GM20431 (cell line): ENCODE measurements around the gene NACC2.
"Not testable (repeated sequence)": the region's sequence is repeated elsewhere in the genome, so short reads cannot be mapped to it uniquely, and the experiment has no call there.

ENCODE experiments used
- in situ Hi-C: fragments of 300-500 bp; cut with MseI, MboI; formaldehyde crosslinking; loops from one replicate; pipeline ENCODE4 v1.15.0; 2020; ENCODE audit warnings: low sequenced_read_pairs; ENCODE audit not compliant: unreplicated experiment

Gene NACC2

DNA sequence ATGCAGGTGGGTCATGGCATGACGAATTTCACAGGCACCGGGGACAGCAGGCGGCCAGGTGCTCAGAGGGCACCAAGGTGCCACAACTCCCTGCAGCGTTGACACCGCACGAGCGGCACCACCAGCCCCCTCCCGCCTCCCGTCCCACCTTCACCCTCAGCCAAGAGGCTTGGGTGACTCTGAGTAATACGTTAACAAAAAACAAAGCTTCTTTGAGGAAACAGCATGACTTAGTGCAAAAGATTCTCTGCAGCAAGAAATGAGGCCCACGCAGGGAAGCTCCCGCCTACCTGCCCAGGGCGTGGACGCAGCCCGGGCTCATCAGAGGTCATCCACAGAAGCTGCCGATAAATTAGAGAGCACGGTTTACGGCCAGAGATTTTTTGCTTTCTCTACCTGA is 19.5 kb upstream of the NACC2 start:
- in situ Hi-C loops, result no loop called here

DNA sequence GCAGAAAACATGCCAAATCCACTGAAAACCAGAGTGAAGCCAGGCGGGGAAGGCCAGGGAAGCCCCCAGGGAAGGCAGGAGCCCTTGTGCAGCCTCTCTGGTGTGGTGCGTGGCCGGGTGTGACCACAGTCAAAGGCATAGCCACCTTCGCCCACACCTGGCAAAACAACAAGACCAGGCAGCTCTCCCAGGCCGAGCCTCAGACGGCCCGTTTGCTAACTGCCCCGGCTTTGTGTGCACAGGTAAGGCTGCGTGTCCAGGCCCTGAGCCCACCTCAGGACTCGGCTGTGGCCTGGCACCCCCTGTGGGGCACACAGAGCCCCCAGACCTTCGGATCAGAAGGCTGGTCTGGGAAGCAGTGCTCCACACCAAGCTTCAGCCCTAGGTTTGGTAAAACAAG is 17.5 kb upstream of the NACC2 start:
- in situ Hi-C loops, result no loop called here

DNA sequence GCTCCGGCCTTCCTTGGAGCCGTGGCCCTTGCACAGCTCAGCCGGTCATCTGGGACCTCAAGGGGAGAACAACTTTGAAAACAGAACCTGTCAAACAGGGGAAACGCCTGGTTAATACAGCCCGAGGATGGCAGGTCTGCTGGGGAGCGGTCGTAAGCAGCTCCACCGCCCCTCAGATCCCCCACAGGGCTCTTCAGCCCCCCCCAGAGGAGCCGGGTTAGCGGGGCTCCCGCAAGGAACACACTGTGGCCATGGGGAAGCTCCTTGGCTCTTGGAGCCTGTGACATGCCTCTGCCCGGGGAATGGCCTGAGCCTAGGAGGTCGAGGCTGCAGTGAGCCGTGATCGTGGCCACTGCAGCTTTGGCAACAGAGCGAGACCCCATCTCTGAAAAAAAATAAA is 16.8 kb upstream of the NACC2 start:
- in situ Hi-C loops, result no loop called here

DNA sequence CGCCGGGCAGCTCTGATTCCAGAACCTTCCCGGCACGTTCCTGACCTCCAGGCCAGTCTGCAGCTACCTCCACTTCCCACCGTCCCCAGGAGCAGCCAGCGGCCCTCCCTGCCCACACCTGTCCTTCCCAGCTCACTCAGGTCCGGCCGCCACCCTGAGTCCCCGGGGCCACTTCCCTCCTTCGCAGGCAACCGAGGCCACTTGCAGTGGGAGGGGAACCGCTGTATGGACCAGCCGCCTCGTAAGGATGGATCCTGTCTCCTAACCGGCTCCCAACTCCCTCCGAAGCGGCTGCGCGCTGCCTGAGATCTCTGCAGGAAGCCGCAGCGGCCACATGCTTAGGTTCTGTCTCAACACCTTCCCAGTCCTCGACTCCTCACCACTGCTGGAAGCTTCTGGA is 16.1 kb upstream of the NACC2 start:
- in situ Hi-C loops, result no loop called here

DNA sequence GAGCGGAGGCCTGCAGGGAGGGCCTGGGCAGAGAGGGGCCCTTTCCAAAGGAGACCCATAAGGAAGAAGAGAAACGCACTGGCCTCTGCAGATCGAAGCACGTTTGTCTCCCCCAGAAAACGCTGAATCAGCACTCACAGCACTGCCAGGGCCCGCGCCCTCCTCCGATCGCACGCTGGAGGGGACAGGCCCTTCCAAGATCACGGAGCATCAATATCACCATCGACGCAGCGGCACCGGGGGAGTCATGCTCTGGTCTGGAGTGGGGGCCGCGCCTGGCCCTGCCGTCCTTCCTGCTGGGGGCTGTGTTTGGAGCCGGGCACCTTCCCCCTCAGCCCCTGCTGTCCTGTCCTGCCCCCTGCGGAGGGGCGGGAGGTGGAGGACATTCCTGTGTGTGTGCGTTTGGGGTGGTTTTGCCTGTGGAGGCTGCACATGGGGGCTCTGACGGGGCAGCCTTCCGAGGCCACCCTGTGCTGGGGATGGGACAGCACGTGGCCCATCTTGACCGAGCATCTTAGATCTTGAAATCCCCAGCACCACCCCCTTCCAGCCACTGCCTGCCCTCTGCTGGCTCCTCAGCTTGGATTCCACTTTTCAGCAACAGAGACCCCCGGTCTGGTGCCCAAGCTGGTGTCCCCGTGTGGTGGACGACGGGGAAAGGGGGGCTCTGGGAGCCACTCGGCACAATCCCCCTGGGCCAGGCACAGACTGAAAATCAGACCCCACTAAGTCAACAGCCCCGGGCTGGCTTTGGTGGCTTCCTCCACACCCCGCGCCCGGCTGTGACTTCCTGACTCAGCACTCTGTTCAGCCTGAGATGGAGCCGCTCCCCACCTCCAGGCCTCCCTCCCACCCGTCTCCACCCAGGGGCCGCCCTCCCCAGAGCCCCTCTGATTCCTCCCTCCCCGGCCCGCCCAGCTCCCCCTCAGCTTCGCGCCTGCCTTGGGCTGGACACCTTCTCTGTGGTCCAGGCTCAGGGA is 15.3 kb upstream of the NACC2 start:
- in situ Hi-C loops, result no loop called here

DNA sequence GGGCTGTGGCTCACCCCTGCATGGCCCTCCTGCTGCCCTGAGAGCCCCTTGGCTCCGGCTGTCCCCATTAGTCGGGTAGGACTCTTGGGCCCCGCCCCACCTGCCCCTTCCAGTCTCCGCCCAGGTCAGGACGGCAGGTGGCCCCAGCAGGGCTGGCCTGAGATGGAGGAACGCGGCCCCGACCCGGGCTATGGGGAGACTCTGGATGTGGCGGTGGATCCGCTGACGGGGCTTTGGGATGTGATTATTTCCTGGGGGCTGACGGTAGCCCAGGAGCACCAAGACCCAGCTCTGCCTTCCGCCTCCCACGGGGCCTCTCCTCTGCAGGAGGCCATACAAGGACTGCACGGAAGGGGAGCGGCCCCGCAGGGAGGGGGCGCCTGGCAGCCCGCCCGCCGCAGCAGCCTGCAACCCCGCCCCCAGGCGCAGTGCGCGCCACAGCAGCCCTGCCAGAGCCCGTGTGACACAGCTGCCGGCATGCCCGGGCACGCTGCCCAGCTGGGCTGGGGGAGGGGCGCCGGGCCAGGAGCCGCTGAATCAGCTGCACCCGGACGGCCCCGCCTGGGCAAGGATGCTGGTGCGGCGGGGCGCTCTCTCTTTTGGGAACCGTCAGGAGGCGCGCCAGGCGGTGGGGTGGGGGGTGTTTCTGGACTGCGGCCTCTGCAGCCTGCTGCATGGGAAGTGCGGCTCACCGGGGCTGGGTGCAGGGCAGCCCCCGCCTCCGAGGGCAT is 14.4 kb upstream of the NACC2 start:
- in situ Hi-C loops, result no loop called here

DNA sequence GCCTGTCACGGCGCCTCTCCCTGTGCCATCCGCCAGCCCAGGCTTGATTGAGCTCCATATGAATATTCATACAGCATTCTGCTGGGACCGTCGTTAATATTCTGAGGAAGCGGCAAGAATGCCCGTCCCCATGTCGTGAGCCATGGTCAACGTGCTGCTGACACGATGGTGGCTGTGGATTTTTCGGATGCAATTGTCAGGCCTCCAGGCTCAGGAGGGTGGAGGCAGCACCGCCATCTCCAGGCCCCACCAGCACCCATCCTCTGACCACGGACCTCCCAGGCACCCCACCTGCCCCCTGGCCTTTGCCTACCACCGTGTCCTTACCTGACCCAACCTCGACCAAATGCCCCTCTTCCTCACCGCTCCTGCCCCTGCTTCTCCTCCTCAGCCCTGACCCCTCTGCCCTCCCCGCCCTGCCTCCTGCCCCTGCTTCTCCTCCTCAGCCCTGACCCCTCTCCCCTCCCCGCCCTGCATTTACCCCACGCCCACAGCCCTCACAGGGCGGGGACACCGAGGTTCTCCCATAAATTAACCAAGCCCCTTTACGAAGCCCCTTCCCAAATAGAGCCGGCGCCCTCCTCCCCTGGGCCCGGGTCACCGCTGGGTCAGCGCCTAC is 13.7 kb upstream of the NACC2 start:
- in situ Hi-C loops, result no loop called here

DNA sequence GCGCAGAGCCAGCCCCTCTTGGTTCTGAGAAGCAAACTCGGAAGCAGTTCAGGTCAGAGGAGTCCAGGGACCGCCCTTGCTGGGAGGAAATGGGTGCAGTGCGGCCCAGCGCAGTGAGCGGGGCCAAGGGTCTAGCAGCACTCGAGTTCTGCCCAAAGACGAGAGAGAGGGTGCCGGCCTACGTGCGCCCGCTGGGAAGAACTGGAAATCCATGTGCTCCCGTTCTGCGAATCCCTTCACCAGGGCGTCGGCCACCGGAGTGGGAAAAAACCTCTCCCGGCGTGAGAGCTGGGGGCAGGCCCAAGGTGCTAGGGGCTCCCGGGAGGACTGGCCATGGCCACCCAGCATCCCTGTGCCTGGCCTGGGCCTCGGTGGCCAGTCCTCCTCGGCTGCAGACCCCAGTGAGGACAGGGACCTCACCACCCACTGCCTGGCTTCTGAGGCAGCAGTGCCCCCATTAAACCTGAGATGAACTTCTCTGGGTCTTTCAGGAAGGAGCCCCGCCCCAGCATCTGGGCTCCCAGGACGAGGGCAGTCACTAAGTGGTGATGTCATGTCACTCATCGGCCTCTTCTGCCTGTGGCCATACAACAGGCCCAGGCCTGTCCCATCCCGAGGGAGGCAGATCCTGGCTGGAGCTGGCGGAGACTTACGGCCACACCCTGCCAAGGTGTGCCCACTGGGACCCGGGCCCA is 13.0 kb upstream of the NACC2 start:
- in situ Hi-C loops, result no loop called here

DNA sequence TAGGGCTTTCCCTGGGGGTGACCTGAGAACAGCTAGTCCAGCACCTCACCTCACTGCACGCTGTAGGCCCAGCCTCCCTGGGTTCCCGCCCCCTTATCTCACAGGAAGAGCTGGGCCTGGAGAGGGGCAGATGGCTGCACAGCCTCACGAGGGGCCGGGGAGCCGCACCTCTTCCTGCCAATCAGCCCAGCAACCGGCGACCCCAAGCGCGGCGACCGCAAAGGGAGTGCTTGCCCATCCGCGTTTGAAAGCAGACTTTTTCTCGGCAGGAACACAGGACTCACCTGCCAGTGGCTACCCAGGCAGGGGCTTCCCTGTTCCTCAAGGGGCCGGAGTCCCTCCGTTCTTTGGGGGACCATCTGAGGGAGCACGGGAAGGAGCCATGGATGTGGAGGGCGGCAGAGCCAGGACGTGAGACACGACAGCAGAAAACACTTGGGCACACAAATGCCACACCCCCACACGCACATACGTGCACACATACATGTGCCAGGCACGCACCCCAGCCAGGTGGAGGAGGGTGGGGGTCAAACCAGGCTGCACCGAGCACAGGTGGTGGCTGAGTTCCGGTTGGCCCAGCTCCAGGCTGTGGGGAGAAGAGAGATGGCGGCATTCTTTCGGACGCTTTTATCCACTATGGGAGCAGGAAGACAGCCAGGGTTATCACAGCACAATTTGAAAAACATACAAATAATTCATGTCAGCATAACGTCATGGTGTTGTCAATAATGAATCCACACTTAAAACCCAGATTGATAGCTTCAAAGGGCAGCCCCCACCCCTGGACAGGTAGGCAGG is 12.3 kb upstream of the NACC2 start:
- in situ Hi-C loops, result no loop called here

DNA sequence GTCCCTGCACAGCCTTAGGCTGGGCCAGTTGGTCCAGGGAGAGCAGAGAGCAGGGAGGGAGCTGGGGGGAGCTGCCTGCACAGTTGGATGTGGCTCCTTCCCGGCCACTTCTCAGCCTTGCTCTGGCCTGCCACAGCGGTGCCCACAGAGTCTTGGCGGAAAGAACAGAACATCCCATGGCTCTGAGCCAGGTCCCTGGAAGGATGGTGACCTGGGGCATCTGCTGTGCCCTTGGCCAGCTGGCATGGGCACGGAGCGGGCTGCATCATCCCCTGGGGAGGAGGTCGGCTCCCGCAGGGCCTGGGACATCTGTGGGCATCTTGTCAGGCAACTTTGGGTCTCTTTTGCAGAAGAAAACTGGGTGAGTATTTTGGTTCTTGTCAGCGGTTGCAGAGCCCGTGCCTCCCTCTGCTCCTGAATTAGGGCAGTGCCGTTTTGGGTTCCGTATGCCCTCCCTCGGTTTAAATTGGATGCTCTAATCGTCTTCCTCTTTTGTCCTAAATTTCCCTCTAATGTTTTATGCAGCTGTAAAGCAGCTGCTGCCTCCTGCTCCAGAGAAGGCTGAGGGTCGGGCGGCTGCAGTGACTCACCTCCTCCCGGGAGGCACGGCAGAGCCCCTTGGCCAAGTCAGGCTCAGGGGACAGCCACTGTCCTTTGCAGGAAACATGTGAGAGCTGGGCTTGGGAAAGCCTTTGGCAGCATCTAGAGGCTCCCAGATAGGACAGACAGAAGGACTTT is 10.5 kb upstream of the NACC2 start:
- in situ Hi-C loops, result no loop called here

DNA sequence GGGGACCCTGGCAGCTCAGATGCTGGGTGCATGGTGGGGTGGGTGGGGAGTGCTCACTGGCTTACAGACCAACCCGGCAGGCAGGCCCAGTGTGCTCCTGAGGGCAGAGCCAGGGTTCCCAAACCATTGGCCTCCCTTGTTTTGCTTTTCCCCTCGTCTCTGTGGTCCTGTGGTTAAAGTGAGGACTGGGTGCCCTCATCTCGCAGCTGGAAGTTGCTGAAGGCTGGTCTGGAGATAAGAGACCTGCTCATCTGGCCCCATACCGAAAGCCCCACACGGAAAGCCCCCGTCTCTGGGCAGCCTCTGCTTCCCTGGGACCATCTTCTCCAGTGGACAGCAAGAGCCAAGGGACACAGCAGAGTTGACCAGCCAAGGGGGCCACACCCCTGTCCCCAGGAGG is 9.8 kb upstream of the NACC2 start:
- in situ Hi-C loops, result no loop called here

DNA sequence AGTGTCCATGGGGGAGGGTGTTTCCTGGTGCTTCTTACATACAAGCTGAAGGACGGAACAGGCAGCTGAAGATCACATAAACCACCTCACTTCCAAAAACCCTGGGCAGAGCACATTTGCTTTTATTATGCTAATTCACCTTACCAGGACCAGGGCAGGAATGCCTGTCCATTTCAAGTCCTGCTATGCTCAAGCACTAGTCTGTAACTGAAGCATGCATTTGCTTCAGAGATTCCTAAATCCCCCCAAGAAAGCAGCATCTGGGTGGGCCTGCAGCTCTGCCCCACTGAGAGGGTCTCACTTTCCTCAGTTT is 9.4 kb upstream of the NACC2 start:
- in situ Hi-C loops, result no loop called here

DNA sequence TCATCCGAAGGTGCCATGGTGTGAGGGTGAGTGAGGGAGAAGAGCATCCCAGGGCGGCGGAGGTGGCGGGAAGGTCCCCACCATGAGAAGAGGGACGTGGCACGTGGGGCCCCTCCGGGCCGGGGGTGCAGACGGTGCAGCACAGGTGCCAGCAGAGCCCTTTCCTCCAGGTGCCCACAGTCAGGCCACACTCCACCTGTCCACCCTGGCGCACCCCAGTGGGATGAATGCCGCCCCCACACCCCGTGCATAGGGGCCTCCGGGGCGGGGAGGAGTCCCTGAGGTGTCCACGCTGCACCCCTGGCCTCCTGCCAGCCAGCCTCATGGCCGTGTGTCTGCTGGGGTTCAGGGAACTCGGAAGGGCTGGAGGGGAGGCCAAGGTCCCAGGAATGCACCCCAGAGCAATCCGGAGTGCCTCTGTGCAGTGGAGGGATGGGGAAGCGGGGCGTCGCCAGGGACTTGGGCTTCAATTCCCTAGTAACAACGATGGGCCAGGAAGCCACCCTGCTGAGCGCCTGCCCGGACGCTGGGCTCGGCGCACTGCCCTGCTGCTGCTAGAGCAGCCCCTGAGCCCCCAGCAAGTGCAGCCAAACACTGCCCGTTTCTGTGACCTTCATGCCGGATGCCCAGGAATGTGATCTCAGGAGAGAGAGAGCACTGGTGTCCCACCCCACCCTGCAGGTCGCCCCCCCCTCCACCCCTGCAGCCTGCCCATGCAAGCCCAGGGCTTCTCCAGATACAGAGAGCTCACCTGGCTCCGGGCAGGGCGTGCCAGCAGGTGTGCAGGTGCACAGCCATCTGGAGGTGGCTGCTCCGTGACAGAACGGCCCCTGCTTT is 8.8 kb upstream of the NACC2 start:
- in situ Hi-C loops, result no loop called here

DNA sequence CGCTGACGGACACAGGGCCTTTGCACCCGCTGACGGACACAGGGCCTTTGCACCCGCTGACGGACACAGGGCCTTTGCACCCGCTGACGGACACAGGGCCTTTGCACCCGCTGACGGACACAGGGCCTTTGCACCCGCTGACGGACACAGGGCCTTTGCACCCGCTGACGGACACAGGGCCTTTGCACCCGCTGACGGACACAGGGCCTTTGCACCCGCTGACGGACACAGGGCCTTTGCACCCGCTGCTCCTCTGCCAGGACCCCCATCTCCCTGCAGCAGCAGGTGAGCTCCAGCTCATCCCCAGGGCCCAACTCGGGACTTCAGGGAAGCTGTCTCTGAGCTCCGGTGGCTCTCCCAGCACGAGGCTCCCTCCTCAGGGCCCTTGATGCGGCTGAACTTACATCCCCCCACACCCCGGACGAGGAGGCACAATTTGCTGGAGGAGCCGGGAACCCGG is 6.6 kb upstream of the NACC2 start:
- in situ Hi-C loops, result not testable (repeated sequence)

DNA sequence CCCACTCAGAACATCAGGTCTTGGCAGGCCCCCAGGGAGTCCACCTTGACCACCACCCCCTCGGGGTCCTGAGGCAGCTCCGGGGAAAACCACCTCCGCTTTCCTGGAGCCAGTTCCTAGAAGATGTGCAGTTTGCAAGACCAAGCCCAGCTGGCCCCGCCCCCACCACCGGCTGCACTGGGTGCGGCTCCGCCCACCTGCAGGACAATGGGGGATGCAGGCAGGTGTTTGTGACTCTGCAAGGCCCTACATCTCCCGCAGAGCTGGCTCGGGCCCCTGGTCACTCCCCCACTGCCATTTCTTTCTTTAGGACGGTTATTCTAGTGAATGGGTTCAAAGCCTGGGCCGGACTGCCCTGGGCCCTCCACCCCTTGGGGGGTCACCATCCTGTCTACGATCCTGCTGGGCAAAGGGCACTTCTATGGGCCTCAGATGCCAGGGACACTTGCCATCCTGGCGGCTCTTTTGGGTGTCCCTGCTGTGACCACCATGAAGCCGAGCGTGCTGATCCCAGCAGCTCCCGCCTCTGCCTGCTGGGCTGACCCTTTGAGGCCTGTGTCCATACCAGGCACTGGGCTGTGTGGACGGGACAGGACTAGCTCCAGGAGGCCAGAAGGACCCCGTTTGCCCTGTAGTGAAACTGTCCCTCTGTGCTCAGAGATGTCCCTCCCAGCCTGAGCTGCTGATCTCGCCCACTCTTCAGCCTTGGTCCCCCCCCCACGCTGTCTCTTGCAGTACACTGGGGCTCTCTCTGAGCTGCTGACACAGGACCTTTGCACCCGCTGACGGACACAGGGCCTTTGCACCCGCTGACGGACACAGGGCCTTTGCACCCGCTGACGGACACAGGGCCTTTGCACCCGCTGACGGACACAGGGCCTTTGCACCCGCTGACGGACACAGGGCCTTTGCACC is 5.9 kb upstream of the NACC2 start:
- in situ Hi-C loops, result no loop called here

DNA sequence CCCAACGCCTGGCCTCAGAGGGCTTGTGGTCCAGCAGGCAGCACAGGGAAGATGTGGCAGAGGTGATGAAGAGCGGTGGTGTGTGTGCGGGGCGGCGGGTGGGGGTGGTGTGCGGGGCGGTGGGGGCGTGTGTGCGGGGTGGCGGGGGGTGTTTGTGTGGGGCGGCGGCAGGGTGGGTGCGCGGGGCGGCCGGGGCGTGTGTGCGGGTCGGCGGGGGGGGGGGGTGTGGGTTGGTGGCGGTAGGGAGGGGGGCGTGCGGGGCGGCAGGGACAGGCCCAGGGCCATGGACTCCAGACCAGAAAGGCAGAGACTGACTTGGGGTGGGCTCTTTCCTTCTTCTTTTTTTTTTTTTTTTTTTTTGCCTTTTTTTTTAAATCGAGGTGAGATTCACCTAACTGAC is 4.5 kb upstream of the NACC2 start:
- in situ Hi-C loops, result no loop called here

DNA sequence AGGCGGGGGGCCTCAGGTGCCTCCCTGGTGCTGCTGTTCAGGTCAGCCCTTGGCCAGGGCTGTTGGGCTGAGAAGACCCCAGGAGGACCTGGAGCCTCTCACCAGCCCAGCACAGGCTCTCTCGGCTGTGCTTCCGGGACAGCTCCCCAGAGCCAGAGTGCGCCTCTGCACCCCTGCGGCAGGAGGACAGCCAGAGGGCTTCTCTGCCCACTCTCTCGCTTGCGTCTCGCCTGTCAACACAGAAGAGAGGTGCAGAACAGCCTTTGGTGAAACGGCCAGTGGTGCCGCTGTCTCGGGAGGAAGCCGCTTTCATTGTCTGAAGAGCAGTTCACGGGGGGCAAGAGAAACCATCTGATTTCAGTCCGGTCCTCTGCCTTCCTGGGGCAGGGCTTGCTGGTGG is 3.8 kb upstream of the NACC2 start:
- in situ Hi-C loops, result no loop called here
